Gastroesophageal sphincter (tissue), 4 donors: ENCODE data around the gene DNAJB7. TPM values are rescaled to one million over a fixed set of nuclear protein-coding genes. Genes with fewer than 3 reads are reported as not detected.

Experiments
- small RNA-seq, 4 donors: library from RNA; depleted of rRNA; stranded (forward); fragments of <200 nt; gene quantifications; one replicate each; pipeline ENCODE3, GENCODE V24; 2016
- total RNA-seq, 4 donors: library from RNA; depleted of rRNA; stranded (reverse); fragments of >200 nt; gene quantifications; one replicate each; pipeline ENCODE4 v1.1.0, GENCODE V29; 2016

The DNAJB7 gene
- total RNA-seq, 4 donors from 2014 or later: not detected

Small RNAs within 50 kb of the gene (small RNA-seq; reads per million reads assigned to genes)
- gene MIR4766: 0 reads per million in 4 donors

Other genes starting within 250 kb of the DNAJB7 start
- gene MRTFA, start 225.4 kb downstream of the DNAJB7 start, total RNA-seq: 10 to 100 TPM; 45.5 to 90.2 (median 78.3) TPM
- gene MCHR1, start 182.6 kb downstream of the DNAJB7 start, total RNA-seq: under 1 TPM in 2 of 4 donors, not detected in 2; 0.27 to 0.40 TPM
- gene SLC25A17, start 42.8 kb downstream of the DNAJB7 start, total RNA-seq: 10 to 100 TPM in 2 of 4 donors, 1 to 10 TPM in 2; 5.7 to 17.0 (median 12.2) TPM
- gene ST13, start 5.5 kb downstream of the DNAJB7 start, total RNA-seq: 100 to 1,000 TPM; 179 to 239 (median 211) TPM
- gene XPNPEP3, start 5.0 kb downstream of the DNAJB7 start, total RNA-seq: 10 to 100 TPM in 2 of 4 donors, 1 to 10 TPM in 2; 5.9 to 13.3 (median 10.4) TPM
- gene RBX1, start 89.3 kb upstream of the DNAJB7 start, total RNA-seq: 10 to 100 TPM; 21.6 to 52.4 (median 38.8) TPM
- 100 to 1,000 TPM in 1 of 4 donors, 10 to 100 TPM in 3; 57.8 to 107 (median 79.2) TPM for gene EP300, start 230.5 kb upstream of the DNAJB7 start, total RNA-seq